Esophagus muscularis mucosa (tissue), 4 donors: ENCODE results near the gene ACP5. TPM values are rescaled to one million over a fixed set of nuclear protein-coding genes. Genes with fewer than 3 reads are reported as not detected.

Source experiments
- DNase-seq: peaks from one replicate; pipeline ENCODE4 v3.0.0-alpha.2; 2017; ENCODE audit errors: extremely low spot score
- H3K27ac ChIP-seq, 4 donors: fragments of 200-600 bp; sonication (generic); replicated peaks in 1 of 4; 1 replicate in 3 of 4; 2 replicates in 1 of 4; pipeline ENCODE4 v1.5.1; 2016 to 2019; ENCODE audit warnings: mild to moderate bottlenecking in 1 of 4
- H3K27me3 ChIP-seq, 4 donors: fragments of 200-600 bp; sonication (generic); one replicate each; pipeline versions ENCODE4 v1.5.1 to v1.6.0; 2016 to 2019
- H3K36me3 ChIP-seq, 4 donors: fragments of 200-600 bp; sonication (generic); one replicate each; pipeline ENCODE4 v1.5.1; 2016 to 2019
- H3K4me1 ChIP-seq, 4 donors: fragments of 200-600 bp; sonication (generic); one replicate each; pipeline ENCODE4 v1.5.1; 2016 to 2019
- H3K4me3 ChIP-seq, 4 donors: fragments of 200-600 bp; sonication (generic); 1 replicate in 2 of 4; 2 replicates in 2 of 4; pipeline ENCODE4 v1.5.1; 2016 to 2019; ENCODE audit warnings: mild to moderate bottlenecking in 4 of 4, moderate library complexity in 1 of 4
- H3K9me3 ChIP-seq, 4 donors: fragments of 200-600 bp; sonication (generic); 1 replicate in 3 of 4; 2 replicates in 1 of 4; pipeline ENCODE4 v1.5.1; 2016 to 2019
- EP300 ChIP-seq: sonication (generic); formaldehyde crosslinking; IDR thresholded peaks from one replicate; pipeline ENCODE4 v1.6.1; 2017; ENCODE audit warnings: antibody characterized with exemption
- POLR2A ChIP-seq: fragments of 450-650 bp; IDR thresholded peaks from one replicate; pipeline ENCODE4 v1.6.1; 2017; ENCODE audit warnings: antibody characterized with exemption, moderate library complexity, mild to moderate bottlenecking, low read depth
- POLR2AphosphoS5 ChIP-seq, 2 donors: sonication (generic); formaldehyde crosslinking; IDR thresholded peaks; one replicate each; pipeline ENCODE4 v1.6.1; 2017; ENCODE audit warnings: antibody characterized with exemption in 2 of 2
- WGBS: methylation state at CpG from one replicate; pipeline ENCODE4 v1.1.5; 2018; 5-methylcytosine and 5-hydroxymethylcytosine counted together
- intact Hi-C: fragments of 100-400 bp; cut with DNase I; formaldehyde crosslinking; loops from one replicate; pipeline ENCODE4 v1.15.1; 2023
- total RNA-seq, 4 donors: library from RNA; depleted of rRNA; stranded (reverse); fragments of >200 nt; gene quantifications; one replicate each; pipeline versions ENCODE4 v1.1.0 to v1.2.1, GENCODE V29; 2016
- TF ChIP-seq, protein P1 (sequence below), 3 experiments: fragments of 200-600 bp in 2 of 3; fragments of 450-650 bp in 1 of 3; sonication (generic) in 2 of 3; IDR thresholded peaks; one replicate each; pipeline ENCODE4 v1.5.1; 2017 to 2019; ENCODE audit warnings: antibody characterized with exemption in 3 of 3, mild to moderate bottlenecking in 2 of 3, moderate library complexity in 1 of 3

The ACP5 gene
- total RNA-seq, 4 donors from 2014 or later, result 7.3 to 16.0 (median 13.3) TPM

DNA sequence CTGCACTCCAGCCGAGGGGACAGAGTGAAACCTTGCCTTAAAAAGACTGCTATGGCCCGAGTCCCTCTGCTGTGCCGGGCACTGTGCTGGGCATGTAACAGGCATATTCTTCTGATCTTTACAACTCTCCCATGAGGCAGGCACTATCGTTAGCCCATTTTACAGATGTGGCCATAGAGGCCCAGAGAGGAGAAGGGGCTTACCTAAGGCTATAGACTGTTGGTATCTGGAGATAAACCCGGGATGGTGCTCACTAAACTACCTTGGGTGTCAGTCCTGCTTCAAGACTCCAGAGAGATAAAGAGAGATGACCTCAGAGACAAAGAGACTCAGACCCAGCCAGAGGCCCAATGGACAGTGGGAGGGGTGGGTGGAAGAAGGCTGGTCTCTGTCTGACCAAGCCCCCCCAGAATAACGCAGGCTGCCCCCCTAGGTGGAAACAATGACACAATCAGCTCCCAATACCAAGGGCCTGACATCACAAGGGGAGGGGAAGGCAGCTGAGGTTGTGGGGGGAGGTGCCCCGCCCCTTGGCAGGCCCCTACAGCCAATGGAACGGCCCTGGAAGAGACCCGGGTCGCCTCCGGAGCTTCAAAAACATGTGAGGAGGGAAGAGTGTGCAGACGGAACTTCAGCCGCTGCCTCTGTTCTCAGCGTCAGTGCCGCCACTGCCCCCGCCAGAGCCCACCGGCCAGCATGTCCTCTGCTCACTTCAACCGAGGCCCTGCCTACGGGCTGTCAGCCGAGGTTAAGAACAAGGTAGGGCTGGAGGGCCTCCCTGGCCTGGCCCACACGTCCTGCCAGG lies 39.0 kb downstream of the ACP5 start, which contains the start of gene CNN1:
TSS of gene CNN1 (plus strand) at position 620 of the 805 bp plus-strand sequence. CDS start at position 697, 77 bp downstream.
- peak; percentile 94 for DNase-seq

DNA sequence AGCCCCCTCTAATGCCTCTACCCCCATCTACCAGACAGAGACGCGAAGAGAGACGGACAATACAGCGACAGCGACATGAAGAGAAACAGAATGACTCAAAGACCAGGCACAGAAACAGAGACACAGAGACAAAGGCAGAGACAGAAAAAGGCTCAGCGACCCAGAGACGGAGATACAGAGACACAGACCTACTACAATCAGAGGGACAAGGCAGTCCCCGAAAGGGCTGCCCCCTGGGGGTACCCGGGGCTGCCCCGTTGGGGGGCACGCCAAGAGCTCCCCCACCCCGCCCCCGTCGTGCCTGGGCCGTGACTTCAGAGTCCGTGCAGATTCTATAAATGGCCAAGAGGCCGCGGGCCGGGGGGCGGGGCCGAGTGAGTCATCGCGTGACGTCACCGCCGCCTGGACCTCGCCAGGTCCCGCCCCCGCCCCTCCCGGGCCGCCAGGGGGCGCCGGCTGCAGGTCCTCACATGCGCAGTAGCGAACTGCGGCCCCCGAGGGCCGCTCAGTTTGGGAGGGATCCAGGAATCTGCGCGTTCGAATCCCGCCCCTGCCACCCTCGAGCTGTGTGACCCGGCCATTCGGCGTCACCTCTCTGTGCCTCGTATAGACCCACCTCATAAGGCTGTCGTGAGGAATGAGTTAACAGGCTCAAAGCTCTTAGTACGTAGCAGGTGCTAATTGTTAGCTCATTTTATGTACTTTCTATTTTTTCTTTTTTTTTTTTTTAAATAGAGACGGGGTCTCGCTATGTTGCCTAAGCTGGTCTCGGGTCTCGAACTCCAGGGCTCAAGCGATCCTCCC lies 41.5 kb downstream of the ACP5 start:
- Histone ChIP-seq H3K4me3 (peak overlapping the region; percentile 48 to 60 (median 52)), H3K27ac (peak overlapping the region; percentile 96 to 99 (median 98)), H3K9me3 (no peaks in the 10 kb centered on the region), H3K4me1 (peaks cover 16 to 52% (median 48%) of the 10 kb centered on the region in 4 donors), H3K27me3 (peaks cover 0 to 5% (median 0%) of the 10 kb centered on the region in 4 donors), H3K36me3 (no peaks in the 10 kb centered on the region)
- intact Hi-C loops, result no loop called here
- peak; percentile 97 for DNase-seq
- TF ChIP-seq, protein P1, sequence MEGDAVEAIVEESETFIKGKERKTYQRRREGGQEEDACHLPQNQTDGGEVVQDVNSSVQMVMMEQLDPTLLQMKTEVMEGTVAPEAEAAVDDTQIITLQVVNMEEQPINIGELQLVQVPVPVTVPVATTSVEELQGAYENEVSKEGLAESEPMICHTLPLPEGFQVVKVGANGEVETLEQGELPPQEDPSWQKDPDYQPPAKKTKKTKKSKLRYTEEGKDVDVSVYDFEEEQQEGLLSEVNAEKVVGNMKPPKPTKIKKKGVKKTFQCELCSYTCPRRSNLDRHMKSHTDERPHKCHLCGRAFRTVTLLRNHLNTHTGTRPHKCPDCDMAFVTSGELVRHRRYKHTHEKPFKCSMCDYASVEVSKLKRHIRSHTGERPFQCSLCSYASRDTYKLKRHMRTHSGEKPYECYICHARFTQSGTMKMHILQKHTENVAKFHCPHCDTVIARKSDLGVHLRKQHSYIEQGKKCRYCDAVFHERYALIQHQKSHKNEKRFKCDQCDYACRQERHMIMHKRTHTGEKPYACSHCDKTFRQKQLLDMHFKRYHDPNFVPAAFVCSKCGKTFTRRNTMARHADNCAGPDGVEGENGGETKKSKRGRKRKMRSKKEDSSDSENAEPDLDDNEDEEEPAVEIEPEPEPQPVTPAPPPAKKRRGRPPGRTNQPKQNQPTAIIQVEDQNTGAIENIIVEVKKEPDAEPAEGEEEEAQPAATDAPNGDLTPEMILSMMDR (IDR thresholded peaks at IDR 0.05), result peak; percentile 83 to 97 (median 94)
- TF ChIP-seq POLR2A, result peak; percentile 61
- TF ChIP-seq POLR2AphosphoS5 (IDR thresholded peaks at IDR 0.05), result peak; percentile 85 to 96
- no peak for TF ChIP-seq EP300
- 32% methylated on average over 18 of the region's 54 CpGs for WGBS

More for the DNA sequence above, 39.0 kb downstream of the ACP5 start, which contains the start of gene CNN1:
- H3K27ac ChIP-seq, result peak within 1 kb of the TSS; percentile 96 to 99 (median 98)
- 11% methylated on average over 21 of the region's 21 CpGs for WGBS
- peaks cover 0 to 11% (median 6%) of the 10 kb centered on the region in 4 donors for H3K36me3 ChIP-seq
- intact Hi-C loops, result no loop called here
- TF ChIP-seq POLR2AphosphoS5 (IDR thresholded peaks at IDR 0.05), result peak; percentile 96 to 99
- TF ChIP-seq, protein P1 (IDR thresholded peaks at IDR 0.05), result no peak
- TF ChIP-seq EP300, result no peak
- TF ChIP-seq POLR2A, result peak; percentile 83
- peaks cover 0 to 5% (median 0%) of the 10 kb centered on the region in 4 donors for H3K27me3 ChIP-seq
- peak within 1 kb of the TSS; percentile 69 to 89 (median 78) for H3K4me3 ChIP-seq
- peaks cover 16 to 77% (median 71%) of the 10 kb centered on the region in 4 donors for H3K4me1 ChIP-seq
- H3K9me3 ChIP-seq, result no peaks in the 10 kb centered on the region

DNA sequence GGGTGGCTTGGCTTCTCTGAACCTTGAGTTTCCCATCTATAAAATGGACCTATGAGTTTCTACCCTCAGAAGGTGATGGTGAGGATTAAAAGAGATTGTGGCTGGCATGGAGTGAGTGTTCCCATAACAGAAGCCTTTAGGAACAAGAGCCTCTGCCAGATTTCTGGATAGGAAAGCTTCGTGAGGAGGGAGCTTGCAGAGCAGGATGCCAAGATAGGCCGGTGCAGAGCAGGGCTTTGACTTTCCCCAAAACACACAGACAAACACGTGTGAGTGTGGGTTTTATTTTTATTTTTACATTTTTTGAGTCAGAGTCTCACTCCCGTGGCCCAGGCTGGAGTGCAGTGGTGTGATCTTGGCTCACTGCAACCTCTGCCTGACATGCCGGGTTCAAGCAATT lies 42.5 kb downstream of the ACP5 start:
- 49% methylated on average over 5 of the region's 5 CpGs for WGBS
- Histone ChIP-seq H3K4me1 (peaks cover 16 to 55% (median 49%) of the 10 kb centered on the region in 4 donors), H3K36me3 (no peaks in the 10 kb centered on the region), H3K4me3 (peak overlapping the region in 1 of 4 donors; percentile 48), H3K9me3 (no peaks in the 10 kb centered on the region), H3K27ac (peak overlapping the region; percentile 96 to 99 (median 98)), H3K27me3 (peaks cover 0 to 4% (median 0%) of the 10 kb centered on the region in 4 donors)
- TF ChIP-seq POLR2A (no peak), POLR2AphosphoS5 (IDR thresholded peaks at IDR 0.05) (no peak), EP300 (no peak)
- TF ChIP-seq, protein P1 (IDR thresholded peaks at IDR 0.05), result no peak
- intact Hi-C loops, result no loop called here
- no peak for DNase-seq

DNA sequence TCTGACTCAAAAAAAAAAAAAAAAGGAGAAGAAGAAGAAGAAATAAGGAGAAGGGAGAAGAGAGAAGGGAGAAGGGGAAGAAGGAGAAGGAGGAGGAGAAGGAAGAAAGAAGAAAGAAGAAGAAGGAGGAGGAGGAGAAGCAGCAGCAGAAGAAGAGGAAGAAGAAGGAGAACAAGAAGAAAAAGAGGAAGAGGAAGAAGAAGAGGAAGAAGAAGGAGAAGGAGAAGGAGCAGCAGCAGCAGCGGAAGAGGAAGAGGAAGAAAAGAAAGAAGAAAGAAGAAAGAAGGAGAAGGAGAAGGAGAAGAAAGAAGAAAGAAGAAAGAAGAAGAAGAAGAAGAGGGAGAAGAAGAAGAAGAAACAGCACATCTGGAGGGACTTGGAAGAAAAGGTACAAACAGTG lies 42.9 kb downstream of the ACP5 start:
- H3K4me3 ChIP-seq, result no peak overlapping the region
- H3K4me1 ChIP-seq, result peaks cover 16 to 55% (median 49%) of the 10 kb centered on the region in 4 donors
- no peaks in the 10 kb centered on the region for H3K9me3 ChIP-seq
- DNase-seq, result no peak
- peak overlapping the region; percentile 96 to 99 (median 98) for H3K27ac ChIP-seq
- no peaks in the 10 kb centered on the region for H3K36me3 ChIP-seq
- H3K27me3 ChIP-seq, result no peaks in the 10 kb centered on the region
- TF ChIP-seq POLR2AphosphoS5 (IDR thresholded peaks at IDR 0.05) (no peak), EP300 (no peak), POLR2A (no peak)
- TF ChIP-seq, protein P1 (IDR thresholded peaks at IDR 0.05), result no peak
- WGBS, result 81% methylated on average over 1 of the region's 1 CpG
- intact Hi-C loops, result no loop called here
